ENCODE measurements around the gene LRRC41. TPM values are rescaled to one million over a fixed set of nuclear protein-coding genes. Genes with fewer than 3 reads are reported as not detected.

LRRC41 gene
- total and polyA plus RNA-seq, 2 of the 13 experiments (the other 11 are each of a cell fraction or from before 2014, with no cell fraction given): 48.1 to 53.6 TPM

GRCh38 chr1:46303038-46303871 lies at the start of gene LRRC41, which contains the start of gene UQCRH (continued):
- TF ChIP-seq THRA (CRISPR knock-in tag; IDR thresholded peaks at IDR 0.05; ENCODE audit: borderline replicate concordance): no peak
- TF ChIP-seq KLF15 (CRISPR knock-in tag; IDR thresholded peaks at IDR 0.05; ENCODE audit: borderline replicate concordance): no peak
- TF ChIP-seq ZNF432 (CRISPR knock-in tag; IDR thresholded peaks at IDR 0.05; ENCODE audit: borderline replicate concordance): no peak
- TF ChIP-seq ZNF883 (CRISPR knock-in tag; IDR thresholded peaks at IDR 0.05; ENCODE audit: not compliant biosample characterization): no peak
- peak; percentile 66 for TF ChIP-seq ZFY (CRISPR knock-in tag; IDR thresholded peaks at IDR 0.05)
- TF ChIP-seq KIAA2018 (CRISPR knock-in tag; IDR thresholded peaks at IDR 0.05; ENCODE audit: borderline replicate concordance): no peak
- TF ChIP-seq NFYB (CRISPR knock-in tag; IDR thresholded peaks at IDR 0.05): no peak
- no peak for TF ChIP-seq ZNF253 (CRISPR knock-in tag; IDR thresholded peaks at IDR 0.05; ENCODE audit: borderline replicate concordance)
- no peak for TF ChIP-seq ZNF879 (CRISPR knock-in tag; IDR thresholded peaks at IDR 0.05)
- no peak; the same call in 1 of the 2 replicates for TF ChIP-seq ZBTB3 (CRISPR knock-in tag; IDR thresholded peaks at IDR 0.05; ENCODE audit: borderline replicate concordance, low read depth)
- no peak for TF ChIP-seq FOXO4 (CRISPR knock-in tag; conservative IDR thresholded peaks at IDR 0.05)
- no peak for TF ChIP-seq MLXIP (CRISPR knock-in tag; IDR thresholded peaks at IDR 0.05; ENCODE audit: borderline replicate concordance)
- TF ChIP-seq NBN (conservative IDR thresholded peaks at IDR 0.05): no peak
- no peak for TF ChIP-seq PCBP2 (optimal IDR thresholded peaks at IDR 0.05; ENCODE audit: low read depth, low read length, poor library complexity, severe bottlenecking)
